OCI-LY7 (cell line): ENCODE measurements around the gene EEF2K. TPM values are rescaled to one million over a fixed set of nuclear protein-coding genes. Genes with fewer than 3 reads are reported as not detected.

Experiments used
- BruUV-seq: library from RNA; stranded (reverse); fragments of 400-500 nt; replicated peaks from 2 replicates; lab custom pipeline; 2021; lab: Mats Ljungman, UMichigan
- CTCF ChIA-PET: fragments of 300-600 bp; sonication (Branson Sonifier 250); formaldehyde crosslinking; loops from one replicate; lab custom pipeline; 2022; ENCODE audit warnings: antibody characterized with exemption; ENCODE audit not compliant: unreplicated experiment; lab: Charles Lee
- POLR2A ChIA-PET: fragments of 300-600 bp; sonication (Branson Sonifier 250); formaldehyde crosslinking; loops from one replicate; lab custom pipeline; 2022; ENCODE audit warnings: antibody characterized with exemption; lab: Charles Lee
- DNase-seq: peaks from one replicate; pipeline ENCODE4 v3.0.0-alpha.2; 2015; ENCODE audit warnings: low spot score
- H2AFZ ChIP-seq: fragments of 200-600 bp; sonication (generic), shearing (Covaris generic); 2 replicates; pipeline ENCODE4 v1.6.1; 2014; ENCODE audit warnings: mild to moderate bottlenecking, antibody characterized with exemption, low read length, moderate library complexity
- H3K27ac ChIP-seq: fragments of 200-600 bp; sonication (generic); 2 replicates; pipeline ENCODE4 v1.5.1; 2014; ENCODE audit warnings: mixed run types, low read depth, mild to moderate bottlenecking, moderate library complexity, low read length, inconsistent platforms; ENCODE audit not compliant: poor library complexity, severe bottlenecking
- H3K36me3 ChIP-seq: fragments of 200-600 bp; sonication (generic); 2 replicates; pipeline ENCODE4 v1.6.1; 2014; ENCODE audit warnings: mild to moderate bottlenecking, antibody characterized with exemption, low read length, moderate library complexity, mixed read lengths; ENCODE audit not compliant: insufficient read depth
- H3K4me1 ChIP-seq: fragments of 200-600 bp; sonication (generic); 2 replicates; pipeline ENCODE4 v1.5.1; 2014; ENCODE audit warnings: mild to moderate bottlenecking, low read length; ENCODE audit not compliant: insufficient read depth, poor library complexity, severe bottlenecking
- H3K4me2 ChIP-seq: fragments of 200-600 bp; sonication (generic); 2 replicates; pipeline ENCODE4 v1.6.1; 2014; ENCODE audit warnings: mild to moderate bottlenecking, low read length
- H3K4me3 ChIP-seq: fragments of 200-600 bp; sonication (generic); 2 replicates; pipeline ENCODE4 v1.5.1; 2014; ENCODE audit warnings: mild to moderate bottlenecking, low read depth, low read length; ENCODE audit not compliant: poor library complexity, severe bottlenecking
- H3K79me2 ChIP-seq: fragments of 200-600 bp; sonication (generic); 2 replicates; pipeline ENCODE4 v1.6.1; 2016; ENCODE audit warnings: low read depth, mild to moderate bottlenecking, low read length, moderate library complexity, mixed read lengths; ENCODE audit not compliant: insufficient read depth
- H3K9me2 ChIP-seq: fragments of 200-600 bp; sonication (generic); 2 replicates; pipeline ENCODE4 v1.6.1; 2016; ENCODE audit warnings: mild to moderate bottlenecking, low read length, mixed read lengths; ENCODE audit not compliant: insufficient read depth
- H3K9me3 ChIP-seq: fragments of 200-600 bp; sonication (generic); 2 replicates; pipeline ENCODE4 v1.6.1; 2014; ENCODE audit warnings: mild to moderate bottlenecking, mixed run types, low read length, mixed read lengths
- H4K20me1 ChIP-seq: fragments of 200-600 bp; sonication (generic); 2 replicates; pipeline ENCODE4 v1.6.1; 2014; ENCODE audit warnings: mild to moderate bottlenecking, antibody characterized with exemption, low read length, moderate library complexity, mixed read lengths; ENCODE audit not compliant: insufficient read depth
- EZH2phosphoT487 ChIP-seq: fragments of 200-600 bp; sonication (generic); IDR thresholded peaks from 2 replicates; pipeline ENCODE4 v1.6.1; 2018; ENCODE audit warnings: low read depth, borderline replicate concordance, mild to moderate bottlenecking, mixed run types, antibody characterized with exemption, low read length, moderate library complexity, mixed read lengths
- intact Hi-C: fragments of 100-400 bp; cut with micrococcal nuclease; formaldehyde crosslinking; loops from one replicate; pipeline ENCODE4 v1.10.0; 2022; ENCODE audit not compliant: unreplicated experiment
- total RNA-seq, 2 experiments: library from RNA; depleted of rRNA in 1 of 2; stranded (reverse); fragments of >200 nt in 1 of 2; shearing (Covaris generic) in 1 of 2; gene quantifications; 2 replicates each; pipeline ENCODE4 v1.2.3, GENCODE V29; 2014 to 2022
- TF ChIP-seq, protein P1 (sequence below): fragments of 200-600 bp; sonication (generic); conservative IDR thresholded peaks from 2 replicates; pipeline ENCODE4 v1.5.1; 2014; ENCODE audit warnings: mild to moderate bottlenecking, antibody characterized with exemption, low read length, moderate library complexity, mixed read lengths

The EEF2K gene
- total RNA-seq, 2 experiments from 2014 or later = 23.8 to 42.3 TPM

DNA sequence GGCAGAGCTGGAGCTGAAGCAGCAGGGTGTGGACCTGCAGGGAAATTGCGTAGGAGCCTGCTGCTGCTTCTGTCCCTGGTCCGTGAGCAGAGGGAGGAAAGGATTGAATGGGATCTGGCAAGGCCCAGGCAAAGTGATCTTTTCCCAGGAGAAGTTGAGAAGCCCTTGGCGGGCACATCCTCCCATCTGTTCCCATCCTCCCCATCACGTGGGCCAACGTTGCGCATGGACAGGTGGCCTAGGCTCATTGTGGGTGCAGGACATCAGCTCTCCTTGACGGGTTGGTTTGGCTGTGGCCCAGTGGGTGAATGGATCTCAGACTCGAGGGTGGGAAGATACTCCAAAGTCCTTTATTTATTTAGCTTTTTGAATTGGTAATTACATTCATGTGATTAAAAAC lies 61.7 kb downstream of the EEF2K start:
- Histone ChIP-seq H3K79me2 (no peaks in the 10 kb centered on the region), H3K4me1 (no peaks in the 10 kb centered on the region), H4K20me1 (no peaks in the 10 kb centered on the region), H3K9me3 (no peaks in the 10 kb centered on the region), H3K4me2 (no peak overlapping the region), H3K4me3 (no peak overlapping the region), H3K9me2 (no peaks in the 10 kb centered on the region), H3K27ac (no peak overlapping the region), H3K36me3 (peaks cover 58% of the 10 kb centered on the region), H2AFZ (no peak overlapping the region)
- no peak for TF ChIP-seq EZH2phosphoT487
- TF ChIP-seq, protein P1, sequence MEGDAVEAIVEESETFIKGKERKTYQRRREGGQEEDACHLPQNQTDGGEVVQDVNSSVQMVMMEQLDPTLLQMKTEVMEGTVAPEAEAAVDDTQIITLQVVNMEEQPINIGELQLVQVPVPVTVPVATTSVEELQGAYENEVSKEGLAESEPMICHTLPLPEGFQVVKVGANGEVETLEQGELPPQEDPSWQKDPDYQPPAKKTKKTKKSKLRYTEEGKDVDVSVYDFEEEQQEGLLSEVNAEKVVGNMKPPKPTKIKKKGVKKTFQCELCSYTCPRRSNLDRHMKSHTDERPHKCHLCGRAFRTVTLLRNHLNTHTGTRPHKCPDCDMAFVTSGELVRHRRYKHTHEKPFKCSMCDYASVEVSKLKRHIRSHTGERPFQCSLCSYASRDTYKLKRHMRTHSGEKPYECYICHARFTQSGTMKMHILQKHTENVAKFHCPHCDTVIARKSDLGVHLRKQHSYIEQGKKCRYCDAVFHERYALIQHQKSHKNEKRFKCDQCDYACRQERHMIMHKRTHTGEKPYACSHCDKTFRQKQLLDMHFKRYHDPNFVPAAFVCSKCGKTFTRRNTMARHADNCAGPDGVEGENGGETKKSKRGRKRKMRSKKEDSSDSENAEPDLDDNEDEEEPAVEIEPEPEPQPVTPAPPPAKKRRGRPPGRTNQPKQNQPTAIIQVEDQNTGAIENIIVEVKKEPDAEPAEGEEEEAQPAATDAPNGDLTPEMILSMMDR = no peak
- POLR2A ChIA-PET = no interaction called here
- no TSS peak for BruUV-seq
- CTCF ChIA-PET = no interaction called here
- intact Hi-C loops = no loop called here
- no peak for DNase-seq

DNA sequence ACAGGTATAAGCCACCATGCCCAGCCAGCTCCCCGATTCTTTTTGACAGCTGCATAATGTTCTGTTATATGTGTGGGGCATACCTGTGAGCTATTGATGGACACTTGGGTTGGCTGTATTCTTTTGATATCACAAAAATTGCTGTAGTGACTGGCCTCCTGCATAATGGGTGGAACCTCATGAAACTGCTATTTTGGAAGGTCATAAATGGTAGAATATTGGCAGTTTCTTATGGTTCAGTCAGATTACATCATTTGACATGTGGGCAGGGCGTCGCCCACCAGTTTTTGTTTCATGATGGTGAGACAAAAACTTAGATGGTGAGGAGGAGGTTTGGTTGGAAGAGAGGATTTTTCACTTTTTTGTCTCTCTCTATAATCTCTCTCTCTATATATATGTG lies 64.4 kb downstream of the EEF2K start:
- Histone ChIP-seq H2AFZ (no peak overlapping the region), H3K4me1 (no peaks in the 10 kb centered on the region), H3K36me3 (peaks cover 77% of the 10 kb centered on the region), H3K27ac (no peak overlapping the region), H3K4me2 (no peak overlapping the region), H4K20me1 (no peaks in the 10 kb centered on the region), H3K9me2 (no peaks in the 10 kb centered on the region), H3K4me3 (no peak overlapping the region), H3K79me2 (no peaks in the 10 kb centered on the region), H3K9me3 (no peaks in the 10 kb centered on the region)
- TF ChIP-seq, protein P1 = no peak
- TF ChIP-seq EZH2phosphoT487 = no peak
- BruUV-seq = no TSS peak
- intact Hi-C loops = no loop called here
- ChIA-PET CTCF (no interaction called here), POLR2A (interaction anchor here (0.7 kb wide), 1 partner anchor 50 kb away, joined by 3 read pairs; no protein-coding TSS in a partner anchor)
- DNase-seq = no peak

DNA sequence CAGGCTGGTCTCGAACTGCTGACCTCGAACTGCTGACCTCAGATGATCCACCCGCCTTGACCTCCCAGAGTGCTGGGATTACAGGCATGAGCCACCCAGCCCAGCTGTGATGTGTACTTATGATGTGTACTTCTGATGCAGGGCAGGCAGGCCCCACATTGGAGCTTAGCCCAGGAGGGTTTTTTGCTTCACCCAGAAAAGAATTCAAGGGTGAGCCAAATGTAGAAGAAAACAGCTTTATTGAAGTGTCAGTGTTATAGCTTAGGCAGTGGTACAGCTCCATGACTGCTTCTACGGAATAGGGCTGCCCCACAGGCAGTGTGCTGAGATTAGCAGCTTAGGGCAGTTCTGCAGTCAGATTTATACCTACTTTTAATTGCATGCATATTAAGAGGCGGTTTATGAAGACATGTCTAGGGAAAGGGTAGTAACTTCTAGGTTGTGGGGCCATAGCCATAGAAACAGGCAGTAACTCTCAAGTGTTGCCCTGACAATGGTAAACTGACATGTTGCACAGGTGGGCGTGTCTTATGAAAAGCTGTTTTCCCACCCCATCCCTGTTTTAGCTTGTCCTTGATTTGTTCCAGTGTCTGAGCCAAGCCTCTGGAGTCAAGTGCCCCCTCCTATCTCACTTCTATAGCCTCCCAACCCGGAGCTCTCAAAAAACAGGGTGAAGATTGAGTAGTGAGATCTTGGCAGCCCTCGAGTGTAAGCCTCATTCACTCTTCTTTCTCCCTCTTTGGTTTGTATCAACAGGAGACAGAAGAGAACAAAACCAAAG lies 67.0 kb downstream of the EEF2K start:
- POLR2A ChIA-PET = interaction anchor here (0.7 kb wide), 1 partner anchor 9 kb away, joined by 3 read pairs; no protein-coding TSS in a partner anchor
- no peaks in the 10 kb centered on the region for H3K9me2 ChIP-seq
- DNase-seq = no peak
- no peaks in the 10 kb centered on the region for H3K79me2 ChIP-seq
- H4K20me1 ChIP-seq = no peaks in the 10 kb centered on the region
- H3K4me3 ChIP-seq = no peak overlapping the region
- TF ChIP-seq, protein P1 = no peak
- TF ChIP-seq EZH2phosphoT487 = no peak
- CTCF ChIA-PET = no interaction called here
- intact Hi-C loops = no loop called here
- H3K4me1 ChIP-seq = no peaks in the 10 kb centered on the region
- no peak overlapping the region for H3K4me2 ChIP-seq
- H3K36me3 ChIP-seq = peaks cover 78% of the 10 kb centered on the region
- no peak overlapping the region for H3K27ac ChIP-seq
- no TSS peak for BruUV-seq
- no peak overlapping the region for H2AFZ ChIP-seq
- H3K9me3 ChIP-seq = no peaks in the 10 kb centered on the region
